Measurements from ENCODE around the gene GNAL.

DNA sequence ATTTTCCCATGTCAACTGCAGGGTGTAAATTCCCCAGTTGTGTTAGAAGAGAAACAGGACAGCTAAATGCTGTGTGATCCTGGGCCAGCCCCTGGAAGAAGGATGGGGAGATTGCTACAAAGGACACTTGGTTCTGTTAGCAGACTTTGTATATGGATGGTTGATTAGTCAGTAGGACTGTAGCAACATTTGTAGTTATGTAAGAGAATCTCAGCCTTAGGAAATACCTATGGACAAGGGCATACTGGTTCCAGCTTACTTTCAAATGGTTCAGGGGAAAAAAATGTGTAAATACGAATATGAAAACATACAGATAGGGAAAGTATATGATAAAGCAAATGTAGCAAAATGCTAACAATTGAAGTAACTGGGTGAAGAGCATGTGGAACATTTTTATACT, 47.6 kb downstream of the GNAL start:
- TF ChIP-seq, protein P1, sequence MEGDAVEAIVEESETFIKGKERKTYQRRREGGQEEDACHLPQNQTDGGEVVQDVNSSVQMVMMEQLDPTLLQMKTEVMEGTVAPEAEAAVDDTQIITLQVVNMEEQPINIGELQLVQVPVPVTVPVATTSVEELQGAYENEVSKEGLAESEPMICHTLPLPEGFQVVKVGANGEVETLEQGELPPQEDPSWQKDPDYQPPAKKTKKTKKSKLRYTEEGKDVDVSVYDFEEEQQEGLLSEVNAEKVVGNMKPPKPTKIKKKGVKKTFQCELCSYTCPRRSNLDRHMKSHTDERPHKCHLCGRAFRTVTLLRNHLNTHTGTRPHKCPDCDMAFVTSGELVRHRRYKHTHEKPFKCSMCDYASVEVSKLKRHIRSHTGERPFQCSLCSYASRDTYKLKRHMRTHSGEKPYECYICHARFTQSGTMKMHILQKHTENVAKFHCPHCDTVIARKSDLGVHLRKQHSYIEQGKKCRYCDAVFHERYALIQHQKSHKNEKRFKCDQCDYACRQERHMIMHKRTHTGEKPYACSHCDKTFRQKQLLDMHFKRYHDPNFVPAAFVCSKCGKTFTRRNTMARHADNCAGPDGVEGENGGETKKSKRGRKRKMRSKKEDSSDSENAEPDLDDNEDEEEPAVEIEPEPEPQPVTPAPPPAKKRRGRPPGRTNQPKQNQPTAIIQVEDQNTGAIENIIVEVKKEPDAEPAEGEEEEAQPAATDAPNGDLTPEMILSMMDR (IDR thresholded peaks at IDR 0.05): no peak
- TF ChIP-seq POLR2A (IDR thresholded peaks at IDR 0.05): no peak

Measured in body of pancreas (tissue), 4 donors.